Jurkat, Clone E6-1 (cell line): ENCODE data around the gene CPLX3.

Experiments
- DNase-seq: peaks from one replicate; pipeline ENCODE4 v3.0.0-alpha.2; 2011; ENCODE audit warnings: low read depth, low spot score
- H3K4me3 ChIP-seq: 2 replicates; pipeline ENCODE4 v1.5.1; 2011; ENCODE audit warnings: mild to moderate bottlenecking, low read length, control low read depth, moderate library complexity

CPLX3 gene

GRCh38 chr15:74799856-74800558, 26.4 kb upstream of the CPLX3 start:
- no peak overlapping the region for H3K4me3 ChIP-seq
- no peak for DNase-seq

DNA sequence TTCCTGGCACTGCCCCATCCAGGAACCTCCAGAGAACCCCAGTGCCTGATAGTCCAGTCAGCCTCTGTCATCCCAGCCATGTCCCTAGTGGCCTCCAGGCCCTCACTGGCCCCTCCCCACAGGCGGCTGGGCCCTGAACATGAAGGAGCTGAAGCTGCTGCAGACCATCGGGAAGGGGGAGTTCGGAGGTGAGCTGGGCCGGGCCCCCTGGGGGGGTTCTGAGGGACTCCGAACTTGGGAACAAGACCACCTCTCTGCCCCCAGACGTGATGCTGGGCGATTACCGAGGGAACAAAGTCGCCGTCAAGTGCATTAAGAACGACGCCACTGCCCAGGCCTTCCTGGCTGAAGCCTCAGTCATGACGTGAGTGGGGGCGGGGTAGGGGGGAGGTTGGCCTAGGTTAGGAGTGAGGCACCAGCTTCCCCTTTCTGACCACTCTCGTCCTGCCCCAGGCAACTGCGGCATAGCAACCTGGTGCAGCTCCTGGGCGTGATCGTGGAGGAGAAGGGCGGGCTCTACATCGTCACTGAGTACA, 25.8 kb upstream of the CPLX3 start:
- DNase-seq: no peak
- H3K4me3 ChIP-seq: no peak overlapping the region

GRCh38 chr15:74801311-74801997, 25.0 kb upstream of the CPLX3 start:
- no peak overlapping the region for H3K4me3 ChIP-seq
- DNase-seq: no peak

DNA sequence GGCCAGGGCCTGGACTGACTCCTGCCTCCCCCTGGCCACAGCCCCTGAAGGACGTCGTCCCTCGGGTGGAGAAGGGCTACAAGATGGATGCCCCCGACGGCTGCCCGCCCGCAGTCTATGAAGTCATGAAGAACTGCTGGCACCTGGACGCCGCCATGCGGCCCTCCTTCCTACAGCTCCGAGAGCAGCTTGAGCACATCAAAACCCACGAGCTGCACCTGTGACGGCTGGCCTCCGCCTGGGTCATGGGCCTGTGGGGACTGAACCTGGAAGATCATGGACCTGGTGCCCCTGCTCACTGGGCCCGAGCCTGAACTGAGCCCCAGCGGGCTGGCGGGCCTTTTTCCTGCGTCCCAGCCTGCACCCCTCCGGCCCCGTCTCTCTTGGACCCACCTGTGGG, 24.1 kb upstream of the CPLX3 start:
- no peak for DNase-seq
- no peak overlapping the region for H3K4me3 ChIP-seq

DNA sequence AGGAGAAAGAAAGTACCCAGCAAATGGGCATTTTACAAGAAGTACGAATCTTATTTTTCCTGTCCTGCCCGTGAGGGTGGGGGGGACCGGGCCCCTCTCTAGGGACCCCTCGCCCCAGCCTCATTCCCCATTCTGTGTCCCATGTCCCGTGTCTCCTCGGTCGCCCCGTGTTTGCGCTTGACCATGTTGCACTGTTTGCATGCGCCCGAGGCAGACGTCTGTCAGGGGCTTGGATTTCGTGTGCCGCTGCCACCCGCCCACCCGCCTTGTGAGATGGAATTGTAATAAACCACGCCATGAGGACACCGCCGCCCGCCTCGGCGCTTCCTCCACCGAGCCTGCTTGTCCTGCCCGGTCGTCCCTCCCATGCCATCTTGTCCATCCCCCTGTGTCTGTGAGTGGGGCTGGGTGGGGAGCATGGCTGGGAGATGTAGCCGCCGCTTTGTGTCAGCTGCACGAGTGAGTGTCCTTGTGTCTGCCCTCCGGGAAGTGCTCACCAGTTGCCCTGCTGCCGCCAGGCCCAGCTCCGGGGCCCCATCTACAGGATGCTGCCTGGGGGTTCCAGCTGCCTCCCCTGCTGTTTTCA, 23.5 kb upstream of the CPLX3 start:
- DNase-seq: no peak
- H3K4me3 ChIP-seq: no peak overlapping the region

- no peak overlapping the region for H3K4me3 ChIP-seq
- DNase-seq: no peak
Measured at GRCh38 chr15:74804935-74805334, 21.5 kb upstream of the CPLX3 start.

DNA sequence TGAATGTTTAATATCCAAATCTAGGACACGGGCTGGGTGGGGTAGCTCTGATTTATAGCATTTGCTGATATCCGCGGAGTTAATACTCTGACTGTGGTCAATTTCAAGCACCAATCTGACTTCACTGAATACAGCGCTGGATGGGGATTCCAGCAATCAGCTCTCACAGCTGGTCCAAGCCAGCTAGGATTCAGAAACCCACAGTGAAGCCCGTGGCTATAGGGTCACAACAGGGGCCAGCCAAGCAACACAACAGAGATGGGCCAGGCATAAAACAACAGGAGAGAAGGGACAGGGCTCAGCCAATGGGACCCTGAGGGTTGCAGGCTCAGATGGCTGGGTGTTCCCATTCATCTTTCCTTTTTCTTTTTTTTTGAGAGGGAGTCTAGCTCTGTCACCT, 19.1 kb upstream of the CPLX3 start:
- H3K4me3 ChIP-seq: no peak overlapping the region
- no peak for DNase-seq

DNA sequence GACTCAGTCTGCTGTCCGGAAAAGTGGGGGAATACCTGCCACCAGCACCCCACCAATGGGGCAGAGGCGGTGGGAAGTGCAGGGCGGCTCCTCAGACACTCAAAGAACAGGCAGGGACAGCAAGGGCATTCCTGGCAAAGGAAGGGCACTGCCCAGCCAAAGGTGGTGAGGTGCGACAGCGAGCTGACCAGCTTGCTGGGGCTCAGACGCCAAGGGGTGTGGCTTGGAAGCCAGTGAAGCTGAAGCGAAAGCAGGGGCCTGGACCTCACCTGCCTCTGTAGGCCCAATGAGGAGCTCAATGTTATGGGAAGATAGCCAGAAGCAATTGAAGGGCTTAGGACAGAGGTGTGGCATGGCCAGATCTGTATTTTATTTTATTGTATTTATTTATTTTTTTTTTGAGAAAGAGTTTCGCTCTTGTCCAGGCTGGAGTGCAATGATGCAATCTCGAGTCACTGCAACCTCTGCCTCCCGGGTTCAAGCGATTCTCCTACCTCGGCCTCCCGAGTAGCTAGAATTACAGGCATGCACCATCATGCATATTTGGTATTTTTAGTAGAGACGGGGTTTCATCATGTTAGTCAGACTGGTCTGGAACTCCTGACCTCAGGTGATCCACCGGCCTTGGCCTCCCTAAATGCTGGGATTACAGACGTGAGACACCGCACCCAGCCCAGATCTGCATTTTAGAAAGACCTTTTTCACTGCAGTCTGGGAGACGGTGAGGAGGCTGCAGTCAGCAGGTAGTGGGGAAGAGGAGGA, 18.2 kb upstream of the CPLX3 start:
- H3K4me3 ChIP-seq: no peak overlapping the region
- no peak for DNase-seq

DNA sequence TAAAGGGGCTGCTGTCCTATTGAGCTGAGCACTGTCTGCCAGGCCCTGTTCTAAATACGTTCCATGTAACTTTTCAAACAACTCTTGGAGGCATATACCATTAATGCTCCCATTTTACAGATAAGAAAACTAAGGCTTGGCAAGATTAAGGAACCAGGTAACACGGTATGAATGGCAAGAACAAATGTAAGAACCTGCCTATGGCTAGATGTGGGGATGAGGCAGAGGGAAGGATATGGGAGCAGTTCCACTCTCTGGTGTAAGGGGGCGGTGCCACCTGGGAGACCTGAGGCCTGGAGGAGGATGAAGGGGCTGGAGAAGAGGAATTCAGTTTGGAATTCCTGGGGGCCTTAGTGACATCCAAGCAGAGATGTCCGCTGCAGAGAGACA, 17.6 kb upstream of the CPLX3 start:
- H3K4me3 ChIP-seq: no peak overlapping the region
- no peak for DNase-seq

GRCh38 chr15:74809242-74809641, 17.2 kb upstream of the CPLX3 start:
- no peak for DNase-seq
- H3K4me3 ChIP-seq: no peak overlapping the region

- H3K4me3 ChIP-seq: no peak overlapping the region
- DNase-seq: no peak
Measured at GRCh38 chr15:74809956-74810355, 16.5 kb upstream of the CPLX3 start.

DNA sequence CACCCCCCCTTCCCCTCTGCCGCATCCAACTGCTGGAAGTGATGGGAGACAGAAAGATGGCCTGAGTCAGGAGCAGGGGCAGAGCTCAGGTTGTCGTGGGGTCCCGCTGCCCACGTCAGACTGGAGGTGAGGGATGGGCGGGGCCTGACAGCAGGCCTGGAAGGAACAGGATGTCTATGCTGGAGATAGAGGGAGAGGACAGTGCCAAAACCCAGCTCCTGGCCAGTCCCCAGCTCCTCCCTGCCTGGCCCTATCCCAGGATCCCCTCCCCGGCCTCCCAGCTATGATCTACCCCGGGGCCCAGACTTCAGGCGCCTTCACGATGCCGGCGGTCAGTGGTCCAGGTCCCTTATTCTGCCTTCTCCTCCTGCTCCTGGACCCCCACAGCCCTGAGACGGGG, 13.9 kb upstream of the CPLX3 start, which contains the start of gene LMAN1L:
Gene LMAN1L, plus strand, starts transcription at position 303 of the 400 bp plus-strand sequence. Its CDS starts 20 bp downstream, at position 323.
- H3K4me3 ChIP-seq: no peak within 1 kb of the TSS
- no peak for DNase-seq

- no peak overlapping the region for H3K4me3 ChIP-seq
- DNase-seq: no peak
Measured at GRCh38 chr15:74815121-74815934, 11.1 kb upstream of the CPLX3 start.

DNA sequence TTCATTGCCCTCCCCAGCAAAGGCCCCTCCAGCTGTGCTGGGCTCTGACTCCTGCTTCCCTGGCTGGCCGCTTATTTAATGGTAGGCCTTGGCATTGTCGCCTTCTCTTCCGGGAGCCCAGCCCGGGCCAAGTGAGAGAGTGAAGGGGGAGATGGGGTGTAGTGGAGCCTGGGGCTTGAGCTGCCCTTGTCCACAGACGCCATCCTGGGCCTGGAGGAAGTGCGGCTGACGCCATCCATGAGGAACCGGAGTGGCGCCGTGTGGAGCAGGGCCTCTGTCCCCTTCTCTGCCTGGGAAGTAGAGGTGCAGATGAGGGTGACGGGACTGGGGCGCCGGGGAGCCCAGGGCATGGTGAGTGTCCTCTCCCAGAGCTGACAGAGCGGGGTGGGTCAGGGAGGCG, 10.5 kb upstream of the CPLX3 start:
- H3K4me3 ChIP-seq: no peak overlapping the region
- DNase-seq: no peak

DNA sequence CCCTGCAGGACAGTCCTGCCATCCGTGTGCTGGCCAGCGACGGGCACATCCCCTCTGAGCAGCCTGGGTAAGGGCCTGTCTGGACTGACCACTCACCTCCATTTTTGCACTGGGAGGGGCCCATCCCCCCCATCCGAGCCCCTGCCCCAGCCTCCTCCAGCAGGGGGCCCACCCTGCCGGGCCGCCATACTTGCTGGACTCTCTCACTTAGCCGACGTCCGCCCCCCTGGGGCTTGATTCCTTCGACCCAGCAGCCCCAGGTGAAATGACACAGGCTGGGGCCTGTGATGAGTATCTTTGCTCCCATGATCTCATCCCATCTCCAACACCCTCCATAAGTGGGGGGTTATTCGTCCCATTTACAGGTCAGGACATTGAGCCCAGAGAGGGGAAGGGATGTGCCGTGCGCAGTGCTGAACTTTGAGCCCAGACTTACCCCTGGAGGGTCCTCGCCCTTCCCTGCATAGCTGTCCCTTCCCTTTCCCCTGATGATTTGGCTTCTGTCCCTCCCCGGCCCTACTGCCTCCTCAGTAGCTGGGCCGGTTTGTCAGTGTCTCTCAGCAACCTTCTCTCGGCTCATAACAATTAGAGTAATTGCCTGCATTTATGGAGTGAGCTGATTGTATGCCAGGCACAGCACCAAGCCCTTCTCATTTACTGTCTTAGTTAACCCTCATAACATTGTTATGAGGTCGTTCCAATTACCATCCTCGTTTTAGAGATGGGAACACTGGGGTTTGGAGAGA, 9.6 kb upstream of the CPLX3 start:
- H3K4me3 ChIP-seq: no peak overlapping the region
- no peak for DNase-seq

DNA sequence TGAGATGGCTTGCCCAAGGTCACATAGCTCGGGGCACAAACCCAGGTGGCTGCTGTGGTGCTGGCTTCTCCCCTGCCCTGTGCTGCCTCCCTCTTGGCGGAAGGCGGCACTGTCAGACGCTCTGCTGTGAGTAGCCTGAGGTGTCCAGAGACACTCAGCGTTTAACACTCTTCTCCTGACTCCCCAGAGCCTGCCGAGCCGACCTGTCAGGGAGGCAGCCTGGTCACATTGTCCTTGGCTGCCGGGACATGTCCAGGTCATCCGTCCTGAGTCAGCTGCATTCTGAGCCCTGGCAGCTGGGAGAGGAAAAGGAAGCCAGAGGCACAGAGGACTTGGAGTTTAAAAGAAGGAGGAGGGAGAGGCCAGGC, 9.1 kb upstream of the CPLX3 start:
- H3K4me3 ChIP-seq: no peak overlapping the region
- no peak for DNase-seq

GRCh38 chr15:74820056-74820455, 6.4 kb upstream of the CPLX3 start:
- no peak for DNase-seq
- H3K4me3 ChIP-seq: no peak overlapping the region

DNA sequence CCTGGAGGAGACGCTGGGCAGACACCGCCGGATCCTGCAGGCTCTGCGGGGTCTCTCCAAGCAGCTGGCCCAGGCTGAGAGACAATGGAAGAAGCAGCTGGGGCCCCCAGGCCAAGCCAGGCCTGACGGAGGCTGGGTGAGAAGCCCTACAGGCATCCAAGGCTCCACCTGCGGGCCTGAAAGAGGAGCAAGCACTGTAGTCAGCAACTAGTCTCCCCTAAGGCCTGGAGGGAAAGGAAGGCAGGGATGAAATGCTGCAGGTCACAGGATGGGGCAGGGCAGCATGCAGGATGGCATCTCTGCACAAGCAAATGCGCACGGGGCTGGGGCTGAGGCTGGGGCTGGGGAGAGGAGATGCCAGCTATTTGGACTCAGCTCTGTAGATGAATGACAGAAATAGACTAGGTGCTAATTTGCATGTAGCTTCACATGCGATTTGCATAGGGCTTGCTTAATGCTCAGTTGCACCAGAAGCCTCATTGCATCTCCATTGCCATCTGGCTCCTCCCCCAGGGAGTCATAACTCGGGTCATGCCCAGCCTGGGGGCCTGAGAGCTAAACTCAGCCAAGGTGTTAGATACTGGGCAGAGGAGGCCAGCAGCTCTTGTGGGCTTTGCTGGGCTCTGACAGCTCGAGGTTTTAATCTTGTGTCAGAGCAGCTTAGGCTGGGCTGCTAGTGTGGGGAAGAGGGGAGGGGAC, 5.2 kb upstream of the CPLX3 start:
- no peak for DNase-seq
- H3K4me3 ChIP-seq: no peak overlapping the region
